ENCODE results near the gene FOXP1. TPM values are rescaled to one million over a fixed set of nuclear protein-coding genes. Genes with fewer than 3 reads are reported as not detected.

The FOXP1 gene
- total and polyA plus RNA-seq, 8 donors = 13.4 to 74.1 (median 44.1) TPM

- no peak for TF ChIP-seq CTCF (IDR thresholded peaks at IDR 0.05)
- DNase-seq (no peak), ATAC-seq (peak in 1 of 4 donors; percentile 7), FAIRE-seq (no peak)
- intact Hi-C loops (cut with DNase I) = no loop called here
- Histone ChIP-seq H3K9me3 (no peaks in the 10 kb centered on the region), H3K4me3 (no peak overlapping the region), H3K27ac (no peak overlapping the region), H3K27me3 (no peaks in the 10 kb centered on the region), H3K4me1 (no peaks in the 10 kb centered on the region), H3K36me3 (no peaks in the 10 kb centered on the region)
- WGBS, 2 donors = 78 to 82% methylated on average over 4 of the region's 4 CpGs
Observed at GRCh38 chr3:71225951-71226564, 357.5 kb downstream of the FOXP1 start.

GRCh38 chr3:71225002-71225684 lies 358.4 kb downstream of the FOXP1 start:
- no peaks in the 10 kb centered on the region for H3K36me3 ChIP-seq
- no peaks in the 10 kb centered on the region for H3K27me3 ChIP-seq
- no peak for FAIRE-seq
- no peak overlapping the region for H3K27ac ChIP-seq
- H3K4me3 ChIP-seq = no peak overlapping the region
- no peaks in the 10 kb centered on the region for H3K4me1 ChIP-seq
- intact Hi-C loops (cut with DNase I) = no loop called here
- DNase-seq = no peak
- WGBS, 2 donors = 82% methylated on average over 7 of the region's 7 CpGs
- no peaks in the 10 kb centered on the region for H3K9me3 ChIP-seq
- ATAC-seq = peak in 1 of 4 donors; percentile 18
- no peak for TF ChIP-seq CTCF (IDR thresholded peaks at IDR 0.05)

DNA sequence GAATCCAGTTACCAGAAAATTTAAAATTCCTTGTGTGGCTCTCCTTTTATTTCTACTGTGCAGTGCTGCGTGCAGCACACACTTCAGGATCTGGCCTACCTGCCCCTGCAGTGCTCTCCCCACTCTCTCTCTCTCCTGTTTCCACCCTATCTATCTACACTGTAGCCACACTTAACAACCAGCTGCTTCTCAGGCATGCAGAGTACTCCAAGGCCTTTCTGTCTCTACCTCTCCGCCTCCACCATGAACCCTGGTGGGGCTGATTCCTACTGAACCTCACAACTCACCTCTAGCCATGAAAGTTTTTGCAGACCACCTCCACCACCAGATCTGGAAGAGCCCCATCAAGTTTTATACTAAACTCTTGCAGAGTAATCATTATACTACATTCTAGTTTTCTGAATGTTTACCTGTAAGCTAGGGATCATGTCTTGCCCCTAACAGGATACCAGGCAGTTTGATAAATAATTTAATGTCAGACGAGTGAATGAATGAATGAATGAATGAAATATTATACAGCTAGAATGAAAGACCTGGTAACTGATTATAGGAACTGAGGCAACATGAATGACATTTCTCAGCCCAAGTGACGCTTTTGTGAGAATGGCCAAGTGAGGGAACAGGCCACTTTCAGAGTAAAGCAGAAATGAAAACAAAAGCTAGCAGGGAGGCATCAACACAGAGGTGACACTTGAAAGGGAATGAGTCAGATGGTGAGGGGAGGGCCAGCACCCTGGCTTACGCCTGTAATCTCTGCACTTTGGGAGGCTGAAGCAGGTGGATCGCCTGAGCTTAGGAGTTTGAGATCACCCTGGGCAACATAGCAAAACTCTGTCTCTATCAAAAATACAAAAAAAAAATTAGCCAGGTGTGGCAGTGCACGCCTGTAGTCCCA lies 363.5 kb downstream of the FOXP1 start:
- no peaks in the 10 kb centered on the region for H3K9me3 ChIP-seq
- DNase-seq = no peak
- no peak for ATAC-seq
- H3K36me3 ChIP-seq = no peaks in the 10 kb centered on the region
- no peak overlapping the region for H3K4me3 ChIP-seq
- intact Hi-C loops (cut with DNase I) = no loop called here
- no peaks in the 10 kb centered on the region for H3K27me3 ChIP-seq
- no peak for TF ChIP-seq CTCF (IDR thresholded peaks at IDR 0.05)
- H3K27ac ChIP-seq = no peak overlapping the region
- H3K4me1 ChIP-seq = no peaks in the 10 kb centered on the region
- FAIRE-seq = no peak
- WGBS, 2 donors = 92 to 95% methylated on average over 7 of the region's 7 CpGs

DNA sequence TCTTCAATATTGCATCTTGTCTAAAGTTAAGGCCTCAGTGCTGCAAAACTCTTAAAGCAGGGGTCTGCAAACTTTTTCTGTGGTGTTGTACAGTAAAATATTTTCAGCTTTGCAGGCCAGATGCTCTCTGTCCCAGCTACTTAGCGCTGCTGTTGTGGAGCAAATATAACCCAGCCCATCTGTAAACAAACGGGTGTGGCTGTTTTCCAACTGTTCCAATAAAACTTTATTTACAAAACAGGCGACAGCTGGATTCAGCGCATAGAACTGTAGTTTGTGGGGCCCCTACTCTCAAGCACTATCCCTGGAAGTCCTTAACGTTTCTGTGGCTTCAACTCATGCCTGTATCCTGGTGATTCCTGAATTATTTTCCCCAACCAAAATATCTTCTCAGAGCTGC lies 365.0 kb downstream of the FOXP1 start:
- 93% methylated on average over 5 of the region's 5 CpGs for WGBS, 2 donors
- Histone ChIP-seq H3K4me1 (no peaks in the 10 kb centered on the region), H3K27me3 (no peaks in the 10 kb centered on the region), H3K9me3 (no peaks in the 10 kb centered on the region), H3K4me3 (no peak overlapping the region), H3K36me3 (no peaks in the 10 kb centered on the region), H3K27ac (no peak overlapping the region)
- DNase-seq (no peak), FAIRE-seq (no peak), ATAC-seq (no peak)
- no peak for TF ChIP-seq CTCF (IDR thresholded peaks at IDR 0.05)
- intact Hi-C loops (cut with DNase I) = no loop called here
